Testis (tissue), 2 donors: ENCODE measurements around the gene DNHD1.

Experiments used
- POLR2A ChIP-seq: fragments of 450-650 bp; IDR thresholded peaks from one replicate; pipeline ENCODE4 v1.6.1; 2017; ENCODE audit warnings: antibody characterized with exemption, mild to moderate bottlenecking, moderate library complexity
- TF ChIP-seq, protein P1 (sequence below), 3 experiments: fragments of 450-650 bp in 2 of 3; fragments of 200-600 bp in 1 of 3; sonication (generic) in 1 of 3; IDR thresholded peaks; one replicate each; pipeline ENCODE4 v1.5.1; 2016 to 2019; ENCODE audit warnings: antibody characterized with exemption in 3 of 3, mild to moderate bottlenecking in 2 of 3, moderate library complexity in 1 of 3

DNA sequence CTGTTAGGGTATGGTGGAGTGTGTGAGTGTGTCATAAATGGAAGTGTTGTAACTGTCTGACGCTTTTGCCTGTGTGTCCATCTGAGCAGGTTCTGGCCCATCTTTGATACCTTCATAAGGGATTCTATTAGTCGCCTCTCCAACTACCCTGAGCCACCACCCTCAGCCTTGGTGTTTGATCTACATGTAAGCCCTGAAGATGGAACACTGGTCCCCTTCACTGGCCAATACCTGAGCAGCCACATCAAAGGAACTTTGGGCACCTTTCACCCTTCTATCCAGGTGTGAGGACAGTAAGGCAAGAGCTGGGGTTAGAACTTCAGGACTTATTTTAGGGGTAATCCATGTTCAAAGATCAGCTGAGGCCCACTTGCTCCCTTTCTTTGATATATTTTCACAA is 51.0 kb downstream of the DNHD1 start:
- TF ChIP-seq, protein P1, sequence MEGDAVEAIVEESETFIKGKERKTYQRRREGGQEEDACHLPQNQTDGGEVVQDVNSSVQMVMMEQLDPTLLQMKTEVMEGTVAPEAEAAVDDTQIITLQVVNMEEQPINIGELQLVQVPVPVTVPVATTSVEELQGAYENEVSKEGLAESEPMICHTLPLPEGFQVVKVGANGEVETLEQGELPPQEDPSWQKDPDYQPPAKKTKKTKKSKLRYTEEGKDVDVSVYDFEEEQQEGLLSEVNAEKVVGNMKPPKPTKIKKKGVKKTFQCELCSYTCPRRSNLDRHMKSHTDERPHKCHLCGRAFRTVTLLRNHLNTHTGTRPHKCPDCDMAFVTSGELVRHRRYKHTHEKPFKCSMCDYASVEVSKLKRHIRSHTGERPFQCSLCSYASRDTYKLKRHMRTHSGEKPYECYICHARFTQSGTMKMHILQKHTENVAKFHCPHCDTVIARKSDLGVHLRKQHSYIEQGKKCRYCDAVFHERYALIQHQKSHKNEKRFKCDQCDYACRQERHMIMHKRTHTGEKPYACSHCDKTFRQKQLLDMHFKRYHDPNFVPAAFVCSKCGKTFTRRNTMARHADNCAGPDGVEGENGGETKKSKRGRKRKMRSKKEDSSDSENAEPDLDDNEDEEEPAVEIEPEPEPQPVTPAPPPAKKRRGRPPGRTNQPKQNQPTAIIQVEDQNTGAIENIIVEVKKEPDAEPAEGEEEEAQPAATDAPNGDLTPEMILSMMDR (IDR thresholded peaks at IDR 0.05), result no peak
- no peak for TF ChIP-seq POLR2A
